Adrenal gland (tissue), 12 donors: ENCODE measurements around the gene ATP5PB. TPM values are rescaled to one million over a fixed set of nuclear protein-coding genes. Genes with fewer than 3 reads are reported as not detected.

Experiments
- DNase-seq, 7 donors: peaks; one replicate each; pipeline ENCODE4 v3.0.0-alpha.2; 2019 to 2020
- H3K27ac ChIP-seq, 5 donors: fragments of 200-600 bp; sonication (generic) in 4 of 5; 1 replicate in 3 of 5; 2 replicates in 2 of 5; pipeline versions ENCODE4 v1.5.1 to v1.8.0; 2016 to 2020; ENCODE audit warnings: mild to moderate bottlenecking in 1 of 5
- H3K27me3 ChIP-seq: fragments of 200-600 bp; 2 replicates; pipeline ENCODE4 v1.8.0; 2021
- H3K36me3 ChIP-seq, 2 donors: fragments of 200-600 bp; replicated peaks in 1 of 2; 1 replicate in 1 of 2; 2 replicates in 1 of 2; pipeline versions ENCODE4 v1.5.1 to v1.8.0; 2018 to 2022
- H3K4me1 ChIP-seq, 2 donors: fragments of 200-600 bp; replicated peaks in 1 of 2; 1 replicate in 1 of 2; 2 replicates in 1 of 2; pipeline versions ENCODE4 v1.5.1 to v1.8.0; 2018 to 2021
- H3K4me3 ChIP-seq, 4 donors: fragments of 200-600 bp; sonication (generic) in 3 of 4; one replicate each; pipeline ENCODE4 v1.5.1; 2016 to 2018
- H3K9me3 ChIP-seq, 3 donors: fragments of 200-600 bp; sonication (generic) in 1 of 3; replicated peaks in 1 of 3; 1 replicate in 2 of 3; 2 replicates in 1 of 3; pipeline versions ENCODE4 v1.5.1 to v1.8.0; 2016 to 2021
- CTCF ChIP-seq, 6 experiments: fragments of 450-650 bp in 4 of 6; fragments of 200-600 bp in 2 of 6; sonication (generic) in 1 of 6; IDR thresholded peaks; 1 replicate in 5 of 6; 2 replicates in 1 of 6; pipeline versions ENCODE4 v1.5.1 to v1.8.0; 2016 to 2021; ENCODE audit warnings: antibody characterized with exemption in 6 of 6, mild to moderate bottlenecking in 2 of 6, moderate library complexity in 1 of 6
- POLR2A ChIP-seq, 2 donors: fragments of 450-650 bp; IDR thresholded peaks; one replicate each; pipeline ENCODE4 v1.6.1; 2017; ENCODE audit warnings: antibody characterized with exemption in 2 of 2, mild to moderate bottlenecking in 2 of 2, moderate library complexity in 1 of 2
- WGBS, 4 donors: extraction: QIAGEN DNeasy Blood & Tissue Kit in 2 of 4; methylation state at CpG; one replicate each; pipeline versions ENCODE4 v1.1.5 to v1.1.7; 2013 to 2017; 5-methylcytosine and 5-hydroxymethylcytosine counted together
- intact Hi-C, 2 donors: fragments of 100-400 bp; cut with DNase I; formaldehyde crosslinking; loops; one replicate each; pipeline versions ENCODE4 v1.14.1 to v1.15.0; 2022 to 2023
- polyA plus RNA-seq, 3 donors: library from polyadenylated mRNA; stranded (reverse); fragments of 200-250 nt in 2 of 3; fragments of 350-450 nt in 1 of 3; fragmentation: Illumina TruSeq in 1 of 3; extraction: RNeasy Lipid Tissue Mini Kit (QIAGEN cat#74804) in 1 of 3; gene quantifications; one replicate each; pipeline ENCODE4 v1.2.3, GENCODE V29; 2013 to 2014
- total RNA-seq, 9 donors: library from RNA; depleted of rRNA in 4 of 9; stranded (reverse); fragments of >200 nt in 4 of 9; fragments of 120-200 nt in 1 of 9; fragmentation: NEBNext Ultra II Directional in 1 of 9; extraction: Animal tissue kit (Norgen Biotek cat#: 25700) in 1 of 9; gene quantifications; one replicate each; pipeline versions ENCODE4 v1.1.0 to v1.2.4, GENCODE V29; 2013 to 2023
- donor health status: healthy with polysubstance abuse.
- donor health status: Bipolar disorder and iron deficiency.
- donor health status: DM: yes; HTN: yes; CAD: no.
- donor health status: DM: no; HTN: no; CAD: no.
- donor health status: DM: no; HTN: no; CAD: no.
- donor health status: DM: yes; HTN: yes; CAD: no.

The ATP5PB gene
- total and polyA plus RNA-seq, 12 donors: 103 to 834 (median 245) TPM

GRCh38 chr1:111483166-111483565, 33.9 kb downstream of the ATP5PB start:
- 37 to 69% (median 49%) methylated on average over 3 of the region's 3 CpGs for WGBS, 4 donors
- intact Hi-C loops: loop anchor here in 1 of 2 donors (5.0 kb wide), 1 partner anchor 289 kb away; no protein-coding TSS in a partner anchor
- no peak for TF ChIP-seq POLR2A (IDR thresholded peaks at IDR 0.05)
- TF ChIP-seq CTCF (IDR thresholded peaks at IDR 0.05): no peak
- no peak overlapping the region for H3K27ac ChIP-seq
- no peak for DNase-seq
- H3K4me1 ChIP-seq: peaks cover 0 to 5% of the 10 kb centered on the region in 2 donors
- no peaks in the 10 kb centered on the region for H3K36me3 ChIP-seq
- H3K27me3 ChIP-seq: no peaks in the 10 kb centered on the region
- H3K9me3 ChIP-seq: no peaks in the 10 kb centered on the region
- no peak overlapping the region for H3K4me3 ChIP-seq

- no peaks in the 10 kb centered on the region for H3K27me3 ChIP-seq
- TF ChIP-seq POLR2A (IDR thresholded peaks at IDR 0.05) (no peak), CTCF (IDR thresholded peaks at IDR 0.05) (no peak)
- H3K4me3 ChIP-seq: no peak overlapping the region
- H3K36me3 ChIP-seq: no peaks in the 10 kb centered on the region
- intact Hi-C loops: loop anchor here in 1 of 2 donors (5.0 kb wide), 1 partner anchor 288 kb away; no protein-coding TSS in a partner anchor
- H3K27ac ChIP-seq: peak overlapping the region in 1 of 5 donors; percentile 15
- H3K9me3 ChIP-seq: no peaks in the 10 kb centered on the region
- H3K4me1 ChIP-seq: peaks cover 0 to 5% of the 10 kb centered on the region in 2 donors
- DNase-seq: no peak
- 82 to 92% (median 85%) methylated on average over 2 of the region's 2 CpGs for WGBS, 4 donors
These were observed 34.6 kb downstream of the ATP5PB start for GRCh38 chr1:111483876-111484275.

GRCh38 chr1:111484391-111485026, 35.2 kb downstream of the ATP5PB start:
- TF ChIP-seq POLR2A (IDR thresholded peaks at IDR 0.05): no peak
- TF ChIP-seq CTCF (IDR thresholded peaks at IDR 0.05): no peak
- no peak overlapping the region for H3K27ac ChIP-seq
- peaks cover 0 to 5% of the 10 kb centered on the region in 2 donors for H3K4me1 ChIP-seq
- no peak for DNase-seq
- H3K27me3 ChIP-seq: no peaks in the 10 kb centered on the region
- no peak overlapping the region for H3K4me3 ChIP-seq
- H3K36me3 ChIP-seq: no peaks in the 10 kb centered on the region
- intact Hi-C loops: loop anchor here in 1 of 2 donors (5.0 kb wide), 1 partner anchor 288 kb away; no protein-coding TSS in a partner anchor
- no peaks in the 10 kb centered on the region for H3K9me3 ChIP-seq

- intact Hi-C loops: no loop called here
- Histone ChIP-seq H3K36me3 (no peaks in the 10 kb centered on the region), H3K27me3 (no peaks in the 10 kb centered on the region), H3K9me3 (no peaks in the 10 kb centered on the region), H3K4me1 (peaks cover 0 to 8% of the 10 kb centered on the region in 2 donors), H3K4me3 (no peak overlapping the region), H3K27ac (no peak overlapping the region)
- DNase-seq: no peak
- TF ChIP-seq POLR2A (IDR thresholded peaks at IDR 0.05) (no peak), CTCF (IDR thresholded peaks at IDR 0.05) (no peak)
- WGBS, 4 donors: 90 to 95% (median 93%) methylated on average over 5 to 7 of the region's 7 CpGs
These were observed 37.2 kb downstream of the ATP5PB start for GRCh38 chr1:111486431-111486830.
